ENCODE results near the gene TAS1R3.

- TF ChIP-seq, protein P1, sequence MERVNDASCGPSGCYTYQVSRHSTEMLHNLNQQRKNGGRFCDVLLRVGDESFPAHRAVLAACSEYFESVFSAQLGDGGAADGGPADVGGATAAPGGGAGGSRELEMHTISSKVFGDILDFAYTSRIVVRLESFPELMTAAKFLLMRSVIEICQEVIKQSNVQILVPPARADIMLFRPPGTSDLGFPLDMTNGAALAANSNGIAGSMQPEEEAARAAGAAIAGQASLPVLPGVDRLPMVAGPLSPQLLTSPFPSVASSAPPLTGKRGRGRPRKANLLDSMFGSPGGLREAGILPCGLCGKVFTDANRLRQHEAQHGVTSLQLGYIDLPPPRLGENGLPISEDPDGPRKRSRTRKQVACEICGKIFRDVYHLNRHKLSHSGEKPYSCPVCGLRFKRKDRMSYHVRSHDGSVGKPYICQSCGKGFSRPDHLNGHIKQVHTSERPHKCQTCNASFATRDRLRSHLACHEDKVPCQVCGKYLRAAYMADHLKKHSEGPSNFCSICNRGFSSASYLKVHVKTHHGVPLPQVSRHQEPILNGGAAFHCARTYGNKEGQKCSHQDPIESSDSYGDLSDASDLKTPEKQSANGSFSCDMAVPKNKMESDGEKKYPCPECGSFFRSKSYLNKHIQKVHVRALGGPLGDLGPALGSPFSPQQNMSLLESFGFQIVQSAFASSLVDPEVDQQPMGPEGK (CRISPR knock-in tag; IDR thresholded peaks at IDR 0.05; ENCODE audit: borderline replicate concordance) = no peak
- TF ChIP-seq BACH2 (CRISPR knock-in tag; IDR thresholded peaks at IDR 0.05; ENCODE audit: borderline replicate concordance) = no peak
- no peak for TF ChIP-seq CSDC2 (CRISPR knock-in tag; IDR thresholded peaks at IDR 0.05)
- TF ChIP-seq, protein P2, sequence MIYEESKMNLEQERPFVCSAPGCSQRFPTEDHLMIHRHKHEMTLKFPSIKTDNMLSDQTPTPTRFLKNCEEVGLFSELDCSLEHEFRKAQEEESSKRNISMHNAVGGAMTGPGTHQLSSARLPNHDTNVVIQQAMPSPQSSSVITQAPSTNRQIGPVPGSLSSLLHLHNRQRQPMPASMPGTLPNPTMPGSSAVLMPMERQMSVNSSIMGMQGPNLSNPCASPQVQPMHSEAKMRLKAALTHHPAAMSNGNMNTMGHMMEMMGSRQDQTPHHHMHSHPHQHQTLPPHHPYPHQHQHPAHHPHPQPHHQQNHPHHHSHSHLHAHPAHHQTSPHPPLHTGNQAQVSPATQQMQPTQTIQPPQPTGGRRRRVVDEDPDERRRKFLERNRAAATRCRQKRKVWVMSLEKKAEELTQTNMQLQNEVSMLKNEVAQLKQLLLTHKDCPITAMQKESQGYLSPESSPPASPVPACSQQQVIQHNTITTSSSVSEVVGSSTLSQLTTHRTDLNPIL (CRISPR knock-in tag; IDR thresholded peaks at IDR 0.05; ENCODE audit: low read depth) = no peak
- no peak for TF ChIP-seq ZFP3 (CRISPR knock-in tag; IDR thresholded peaks at IDR 0.05)
- TF ChIP-seq POU6F1 (CRISPR knock-in tag; IDR thresholded peaks at IDR 0.05; ENCODE audit: borderline replicate concordance, low read depth) = no peak
- TF ChIP-seq ARNTL (CRISPR knock-in tag; IDR thresholded peaks at IDR 0.05; ENCODE audit: borderline replicate concordance, low read depth) = no peak
- no peak for TF ChIP-seq ISL1 (CRISPR knock-in tag; IDR thresholded peaks at IDR 0.05)
- no peak for TF ChIP-seq GLIS3 (CRISPR knock-in tag; IDR thresholded peaks at IDR 0.05)
- TF ChIP-seq RARB (CRISPR knock-in tag; IDR thresholded peaks at IDR 0.05) = no peak
- TF ChIP-seq, protein P3, sequence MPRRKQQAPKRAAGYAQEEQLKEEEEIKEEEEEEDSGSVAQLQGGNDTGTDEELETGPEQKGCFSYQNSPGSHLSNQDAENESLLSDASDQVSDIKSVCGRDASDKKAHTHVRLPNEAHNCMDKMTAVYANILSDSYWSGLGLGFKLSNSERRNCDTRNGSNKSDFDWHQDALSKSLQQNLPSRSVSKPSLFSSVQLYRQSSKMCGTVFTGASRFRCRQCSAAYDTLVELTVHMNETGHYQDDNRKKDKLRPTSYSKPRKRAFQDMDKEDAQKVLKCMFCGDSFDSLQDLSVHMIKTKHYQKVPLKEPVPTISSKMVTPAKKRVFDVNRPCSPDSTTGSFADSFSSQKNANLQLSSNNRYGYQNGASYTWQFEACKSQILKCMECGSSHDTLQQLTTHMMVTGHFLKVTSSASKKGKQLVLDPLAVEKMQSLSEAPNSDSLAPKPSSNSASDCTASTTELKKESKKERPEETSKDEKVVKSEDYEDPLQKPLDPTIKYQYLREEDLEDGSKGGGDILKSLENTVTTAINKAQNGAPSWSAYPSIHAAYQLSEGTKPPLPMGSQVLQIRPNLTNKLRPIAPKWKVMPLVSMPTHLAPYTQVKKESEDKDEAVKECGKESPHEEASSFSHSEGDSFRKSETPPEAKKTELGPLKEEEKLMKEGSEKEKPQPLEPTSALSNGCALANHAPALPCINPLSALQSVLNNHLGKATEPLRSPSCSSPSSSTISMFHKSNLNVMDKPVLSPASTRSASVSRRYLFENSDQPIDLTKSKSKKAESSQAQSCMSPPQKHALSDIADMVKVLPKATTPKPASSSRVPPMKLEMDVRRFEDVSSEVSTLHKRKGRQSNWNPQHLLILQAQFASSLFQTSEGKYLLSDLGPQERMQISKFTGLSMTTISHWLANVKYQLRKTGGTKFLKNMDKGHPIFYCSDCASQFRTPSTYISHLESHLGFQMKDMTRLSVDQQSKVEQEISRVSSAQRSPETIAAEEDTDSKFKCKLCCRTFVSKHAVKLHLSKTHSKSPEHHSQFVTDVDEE (CRISPR knock-in tag; IDR thresholded peaks at IDR 0.05) = no peak
Observed at GRCh38 chr1:1348420-1349255, 17.6 kb downstream of the TAS1R3 start.
